SK-N-SH (cell line): ENCODE measurements around the gene REN. TPM values are rescaled to one million over a fixed set of nuclear protein-coding genes. Genes with fewer than 3 reads are reported as not detected.

Source experiments
- CTCF ChIA-PET: fragments of 300-600, 350-600 bp; formaldehyde crosslinking; extraction: SDS; loops from one replicate; lab custom pipeline; 2021; lab: Yijun Ruan, JAX
- POLR2A ChIA-PET: fragments of 350-600 bp; sonication (Branson Sonifier 250); formaldehyde crosslinking; extraction: SDS; loops from one replicate; lab custom pipeline; 2020; ENCODE audit warnings: antibody characterized with exemption, inconsistent platforms; lab: Yijun Ruan, JAX
- DNase-seq: peaks from one replicate; pipeline ENCODE4 v3.0.0; 2012
- H2AFZ ChIP-seq: fragments of 200-600 bp; sonication (generic); 2 replicates; pipeline ENCODE4 v1.8.1; 2016; ENCODE audit warnings: antibody characterized with exemption, mild to moderate bottlenecking, low read depth
- H3F3A ChIP-seq: fragments of 200-600 bp; sonication (generic); replicated peaks from 2 replicates; pipeline ENCODE3; 2016; ENCODE audit warnings: antibody characterized with exemption, mild to moderate bottlenecking; ENCODE audit not compliant: insufficient read depth
- H3K27ac ChIP-seq, 2 experiments: fragments of 200-500 bp in 1 of 2; fragments of 200-600 bp in 1 of 2; sonication (Bioruptor generic) in 1 of 2; sonication (generic), shearing (Covaris generic) in 1 of 2; 2 replicates each; pipeline versions ENCODE4 v1.5.1 to v1.6.1; 2014 to 2016; ENCODE audit warnings: low read depth in 2 of 2, inconsistent platforms in 1 of 2, low read length in 1 of 2, mild to moderate bottlenecking in 1 of 2, mixed read lengths in 1 of 2
- H3K27me3 ChIP-seq: fragments of 200-600 bp; sonication (generic), shearing (Covaris generic); 2 replicates; pipeline ENCODE4 v1.6.1; 2016; ENCODE audit warnings: mixed run types; ENCODE audit not compliant: insufficient read depth
- H3K36me3 ChIP-seq, 2 experiments: fragments of 200-500 bp in 1 of 2; fragments of 200-600 bp in 1 of 2; sonication (Bioruptor generic) in 1 of 2; sonication (generic) in 1 of 2; replicated peaks in 1 of 2; 2 replicates each; pipeline versions ENCODE3 to v1.5.1; 2014 to 2016; ENCODE audit warnings: low read length in 1 of 2, mild to moderate bottlenecking in 1 of 2; ENCODE audit not compliant: insufficient read depth in 2 of 2, control insufficient read depth in 1 of 2
- H3K4me1 ChIP-seq, 2 experiments: fragments of 200-500 bp in 1 of 2; fragments of 200-600 bp in 1 of 2; sonication (Bioruptor generic) in 1 of 2; sonication (generic), shearing (Covaris generic) in 1 of 2; 2 replicates each; pipeline versions ENCODE4 v1.5.1 to v1.6.1; 2014 to 2016; ENCODE audit warnings: low read depth in 1 of 2, low read length in 1 of 2, mixed run types in 1 of 2; ENCODE audit not compliant: insufficient read depth in 2 of 2, control insufficient read depth in 1 of 2
- H3K4me2 ChIP-seq: fragments of 200-600 bp; sonication (generic), shearing (Covaris generic); 2 replicates; pipeline ENCODE4 v1.6.1; 2017; ENCODE audit warnings: mixed run types
- H3K4me3 ChIP-seq, 2 experiments: fragments of 200-500 bp in 1 of 2; fragments of 200-600 bp in 1 of 2; sonication (Bioruptor generic) in 1 of 2; sonication (generic), shearing (Covaris generic) in 1 of 2; 2 replicates each; pipeline versions ENCODE4 v1.5.1 to v1.8.1; 2014 to 2016; ENCODE audit warnings: low read depth in 2 of 2, inconsistent platforms in 1 of 2, low read length in 1 of 2, mild to moderate bottlenecking in 1 of 2, mixed read lengths in 1 of 2, moderate library complexity in 1 of 2
- H3K79me2 ChIP-seq: fragments of 200-600 bp; sonication (generic); 2 replicates; pipeline ENCODE4 v1.8.1; 2017; ENCODE audit warnings: mild to moderate bottlenecking; ENCODE audit not compliant: insufficient read depth
- H3K9ac ChIP-seq: fragments of 200-600 bp; sonication (generic); 2 replicates; pipeline ENCODE4 v1.6.1; 2017; ENCODE audit warnings: mixed run types
- H3K9me2 ChIP-seq: fragments of 200-600 bp; sonication (generic); 2 replicates; pipeline ENCODE4 v1.6.1; 2017; ENCODE audit warnings: mixed run types
- H3K9me3 ChIP-seq: fragments of 200-600 bp; sonication (generic); 2 replicates; pipeline ENCODE4 v1.6.1; 2017; ENCODE audit warnings: mixed run types, mild to moderate bottlenecking, moderate library complexity
- H4K20me1 ChIP-seq: fragments of 200-600 bp; sonication (generic); 2 replicates; pipeline ENCODE4 v1.6.1; 2017; ENCODE audit warnings: mild to moderate bottlenecking, mixed run types; ENCODE audit not compliant: insufficient read depth
- CHD2 ChIP-seq: fragments of 150-350 bp; IDR thresholded peaks from 2 replicates; pipeline ENCODE4 v1.6.1; 2018; ENCODE audit warnings: low read length; ENCODE audit not compliant: partially characterized antibody
- CTCF ChIP-seq: fragments of 200-600 bp; sonication (generic); IDR thresholded peaks from 2 replicates; pipeline ENCODE4 v1.6.1; 2017; ENCODE audit warnings: antibody characterized with exemption, mild to moderate bottlenecking, moderate library complexity
- EZH2phosphoT487 ChIP-seq: fragments of 200-600 bp; sonication (generic); IDR thresholded peaks from 2 replicates; pipeline ENCODE4 v1.6.1; 2017; ENCODE audit warnings: low read depth, mixed run types, mild to moderate bottlenecking, antibody characterized with exemption, moderate library complexity, borderline replicate concordance
- FOSL2 ChIP-seq: IDR thresholded peaks from 2 replicates; pipeline ENCODE4 v1.4.0; 2012; ENCODE audit warnings: low read depth, mild to moderate bottlenecking, moderate library complexity, borderline replicate concordance
- FOXJ3 ChIP-seq: sonication (generic); formaldehyde crosslinking; IDR thresholded peaks from 2 replicates; pipeline ENCODE4 v1.5.1; 2020; ENCODE audit warnings: mild to moderate bottlenecking, missing genetic modification reagents
- GABPA ChIP-seq: IDR thresholded peaks from 2 replicates; pipeline ENCODE4 v1.4.0; 2012; ENCODE audit warnings: low read depth, mild to moderate bottlenecking
- JUND ChIP-seq: IDR thresholded peaks from 2 replicates; pipeline ENCODE4 v1.4.0; 2012
- MAX ChIP-seq: IDR thresholded peaks from 2 replicates; pipeline ENCODE4 v1.4.0; 2012; ENCODE audit warnings: low read depth
- RAD21 ChIP-seq: IDR thresholded peaks from 2 replicates; pipeline ENCODE4 v1.6.1; 2012; ENCODE audit warnings: mild to moderate bottlenecking, low read length
- RCOR1 ChIP-seq: fragments of 150-350 bp; IDR thresholded peaks from 2 replicates; pipeline ENCODE4 v1.6.1; 2017; ENCODE audit warnings: antibody characterized with exemption, low read length
- REST ChIP-seq: IDR thresholded peaks from 2 replicates; pipeline ENCODE4 v1.6.1; 2012; ENCODE audit warnings: mild to moderate bottlenecking, low read depth, low read length, moderate library complexity
- RXRA ChIP-seq: IDR thresholded peaks from 2 replicates; pipeline ENCODE4 v1.4.0; 2012; ENCODE audit warnings: low read depth, mild to moderate bottlenecking, borderline replicate concordance
- SIN3A ChIP-seq: IDR thresholded peaks from 2 replicates; pipeline ENCODE4 v1.6.1; 2012; ENCODE audit warnings: low read depth, mild to moderate bottlenecking, low read length, moderate library complexity, borderline replicate concordance
- TCF12 ChIP-seq: IDR thresholded peaks from 2 replicates; pipeline ENCODE4 v1.4.0; 2012
- TEAD4 ChIP-seq: IDR thresholded peaks from 2 replicates; pipeline ENCODE4 v1.4.0; 2012; ENCODE audit warnings: mild to moderate bottlenecking, borderline replicate concordance; ENCODE audit not compliant: insufficient read depth
- WGBS: methylation state at CpG from one replicate; pipeline ENCODE4 v1.1.6; 2017; ENCODE audit warnings: low lambda C conversion rate; 5-methylcytosine and 5-hydroxymethylcytosine counted together
- polyA plus RNA-seq, 3 experiments: library from polyadenylated mRNA; depleted of rRNA; stranded (reverse); fragments of >200 nt; gene quantifications; 2 replicates each; pipeline ENCODE4 v1.2.3, GENCODE V29; 2012

Gene REN
- polyA plus RNA-seq, 1 of the 3 experiments (the other 2 are of a cell fraction): not detected

GRCh38 chr1:204186597-204186996 is 20.5 kb upstream of the REN start:
- H3K27me3 ChIP-seq: no peaks in the 10 kb centered on the region; the same call in 1 of the 2 replicates
- ChIA-PET POLR2A (no interaction called here), CTCF (interaction anchor here (1.8 to 5.1 kb wide), 2 partner anchors 21 to 23 kb away, joined by 5 to 35 read pairs; partner anchors contain the start of gene REN)
- H3K79me2 ChIP-seq: no peaks in the 10 kb centered on the region
- H2AFZ ChIP-seq: no peak overlapping the region
- no peaks in the 10 kb centered on the region for H3K9me2 ChIP-seq
- H4K20me1 ChIP-seq: no peaks in the 10 kb centered on the region
- TF ChIP-seq MAX (no peak), JUND (no peak), GABPA (no peak), CHD2 (no peak), EZH2phosphoT487 (no peak), FOXJ3 (CRISPR knock-in tag) (no peak), RAD21 (no peak), TCF12 (no peak), REST (no peak), CTCF (no peak), RXRA (no peak), FOSL2 (no peak)
- H3F3A ChIP-seq: no peaks in the 10 kb centered on the region
- WGBS: 92% methylated on average over 10 of the region's 10 CpGs
- no peaks in the 10 kb centered on the region for H3K36me3 ChIP-seq
- no peaks in the 10 kb centered on the region; a peak in 2 of 4 replicates for H3K4me1 ChIP-seq
- no peak overlapping the region for H3K4me2 ChIP-seq
- H3K27ac ChIP-seq: no peak overlapping the region
- H3K4me3 ChIP-seq: no peak overlapping the region
- DNase-seq: no peak
- H3K9ac ChIP-seq: no peak overlapping the region
- H3K9me3 ChIP-seq: no peaks in the 10 kb centered on the region

- ChIA-PET POLR2A (no interaction called here), CTCF (interaction anchor here (0.6 to 1.8 kb wide), 2 partner anchors 183 to 1055 kb away, joined by 3 to 9 read pairs; no protein-coding TSS in a partner anchor)
- Histone ChIP-seq H4K20me1 (no peaks in the 10 kb centered on the region), H3K36me3 (no peaks in the 10 kb centered on the region), H2AFZ (no peak overlapping the region), H3K4me1 (no peaks in the 10 kb centered on the region), H3K79me2 (no peaks in the 10 kb centered on the region), H3K9ac (no peak overlapping the region), H3K4me3 (no peak overlapping the region), H3K4me2 (no peak overlapping the region), H3K9me2 (no peaks in the 10 kb centered on the region), H3K27me3 (no peaks in the 10 kb centered on the region; the same call in 1 of the 2 replicates), H3F3A (no peaks in the 10 kb centered on the region), H3K27ac (no peak overlapping the region), H3K9me3 (no peaks in the 10 kb centered on the region)
- DNase-seq: no peak
- 7% methylated on average over 1 of the region's 1 CpG for WGBS
- no peak for TF ChIP-seq RCOR1
- TF ChIP-seq SIN3A: no peak
- TF ChIP-seq TEAD4: no peak
Observed at GRCh38 chr1:204181116-204181515, 15.0 kb upstream of the REN start.
